Memory B cell (primary cell): ENCODE results near the gene EME2.
"Not testable (repeated sequence)": the region's sequence is repeated elsewhere in the genome, so short reads cannot be mapped to it uniquely, and the experiment has no call there.

Source experiments
- ATAC-seq: fragments of 150-1000 bp; cut with Tn5 transposase; 2 replicates; pipeline ENCODE4 v1.10.0; 2021; ENCODE audit warnings: low read depth, mild to moderate bottlenecking, moderate library complexity
- DNase-seq, 2 donors: peaks; one replicate each; pipeline ENCODE4 v3.0.0; 2022; ENCODE audit warnings: low spot score in 2 of 2
- H3K27ac Mint-ChIP-seq: one replicate; pipeline ENCODE4 v1.8.0; 2022; ENCODE audit warnings: mild to moderate bottlenecking, moderate library complexity, mixed read lengths
- H3K27me3 Mint-ChIP-seq: one replicate; pipeline ENCODE4 v1.8.0; 2022; ENCODE audit warnings: mixed read lengths
- H3K36me3 Mint-ChIP-seq: one replicate; pipeline ENCODE4 v1.8.0; 2022; ENCODE audit warnings: mild to moderate bottlenecking, mixed read lengths
- H3K4me1 Mint-ChIP-seq: one replicate; pipeline ENCODE4 v1.8.0; 2022; ENCODE audit warnings: mixed read lengths
- H3K4me3 Mint-ChIP-seq: one replicate; pipeline ENCODE4 v1.8.0; 2022; ENCODE audit warnings: mild to moderate bottlenecking, moderate library complexity, mixed read lengths
- H3K9me3 Mint-ChIP-seq: one replicate; pipeline ENCODE4 v1.8.0; 2022; ENCODE audit warnings: mixed read lengths

The EME2 gene

GRCh38 chr16:1791943-1792812 is 19.6 kb downstream of the EME2 start:
- ATAC-seq (no peak), DNase-seq (no peak)
- peaks cover 6% of the 10 kb centered on the region for H3K36me3 Mint-ChIP-seq
- H3K4me3 Mint-ChIP-seq = no peak overlapping the region
- no peak overlapping the region for H3K27ac Mint-ChIP-seq
- H3K27me3 Mint-ChIP-seq = no peaks in the 10 kb centered on the region
- H3K9me3 Mint-ChIP-seq = peaks cover 2% of the 10 kb centered on the region
- peaks cover 2% of the 10 kb centered on the region for H3K4me1 Mint-ChIP-seq

GRCh38 chr16:1792836-1793577 is 20.4 kb downstream of the EME2 start:
- Mint-ChIP-seq H3K27ac (no peak overlapping the region), H3K4me3 (no peak overlapping the region), H3K27me3 (no peaks in the 10 kb centered on the region), H3K4me1 (peaks cover 2% of the 10 kb centered on the region), H3K36me3 (peaks cover 6% of the 10 kb centered on the region), H3K9me3 (peaks cover 3% of the 10 kb centered on the region)
- ATAC-seq = no peak
- no peak for DNase-seq

GRCh38 chr16:1793578-1794220 is 21.1 kb downstream of the EME2 start, which contains the start of gene IGFALS:
Gene IGFALS (minus strand): TSS chr16:1793705. CDS start chr16:1793652, 53 bp downstream.
- Mint-ChIP-seq H3K4me3 (no peak within 1 kb of the TSS), H3K27me3 (no peaks in the 10 kb centered on the region), H3K27ac (no peak within 1 kb of the TSS), H3K36me3 (peaks cover 6% of the 10 kb centered on the region), H3K4me1 (peaks cover 2% of the 10 kb centered on the region), H3K9me3 (peaks cover 3% of the 10 kb centered on the region)
- ATAC-seq = no peak
- no peak for DNase-seq

GRCh38 chr16:1794221-1794871 is 21.7 kb downstream of the EME2 start:
- Mint-ChIP-seq H3K36me3 (peaks cover 4% of the 10 kb centered on the region), H3K27ac (no peak overlapping the region), H3K4me3 (no peak overlapping the region), H3K4me1 (no peaks in the 10 kb centered on the region), H3K27me3 (no peaks in the 10 kb centered on the region), H3K9me3 (peaks cover 7% of the 10 kb centered on the region)
- ATAC-seq (no peak), DNase-seq (no peak)

GRCh38 chr16:1794908-1795666 is 22.5 kb downstream of the EME2 start:
- H3K27me3 Mint-ChIP-seq = no peaks in the 10 kb centered on the region
- H3K4me3 Mint-ChIP-seq = no peak overlapping the region
- H3K36me3 Mint-ChIP-seq = peaks cover 8% of the 10 kb centered on the region
- peaks cover 7% of the 10 kb centered on the region for H3K9me3 Mint-ChIP-seq
- H3K27ac Mint-ChIP-seq = no peak overlapping the region
- DNase-seq (no peak), ATAC-seq (no peak)
- H3K4me1 Mint-ChIP-seq = no peaks in the 10 kb centered on the region

GRCh38 chr16:1799263-1799662 is 26.7 kb downstream of the EME2 start:
- not testable (repeated sequence) for H3K9me3 Mint-ChIP-seq, DNase-seq, H3K4me1 Mint-ChIP-seq, ATAC-seq, H3K27ac Mint-ChIP-seq, H3K4me3 Mint-ChIP-seq, H3K27me3 Mint-ChIP-seq
- peaks cover 11% of the 10 kb centered on the region for H3K36me3 Mint-ChIP-seq

GRCh38 chr16:1800701-1801100 is 28.1 kb downstream of the EME2 start:
- no peak overlapping the region for H3K27ac Mint-ChIP-seq
- H3K9me3 Mint-ChIP-seq = peaks cover 9% of the 10 kb centered on the region
- no peak for ATAC-seq
- H3K36me3 Mint-ChIP-seq = peaks cover 15% of the 10 kb centered on the region
- H3K27me3 Mint-ChIP-seq = no peaks in the 10 kb centered on the region
- peaks cover 2% of the 10 kb centered on the region for H3K4me1 Mint-ChIP-seq
- H3K4me3 Mint-ChIP-seq = no peak overlapping the region
- DNase-seq = no peak

- ATAC-seq = no peak
- Mint-ChIP-seq H3K4me3 (no peak overlapping the region), H3K27ac (no peak overlapping the region), H3K9me3 (no peaks in the 10 kb centered on the region), H3K27me3 (no peaks in the 10 kb centered on the region), H3K36me3 (peaks cover 15% of the 10 kb centered on the region), H3K4me1 (no peaks in the 10 kb centered on the region)
- no peak for DNase-seq
These were observed 35.0 kb downstream of the EME2 start for GRCh38 chr16:1807626-1808025.

- Mint-ChIP-seq H3K4me3 (no peak overlapping the region), H3K4me1 (peaks cover 4% of the 10 kb centered on the region), H3K27me3 (no peaks in the 10 kb centered on the region), H3K9me3 (no peaks in the 10 kb centered on the region), H3K36me3 (peaks cover 19% of the 10 kb centered on the region), H3K27ac (no peak overlapping the region)
- no peak for DNase-seq
- no peak for ATAC-seq
These were observed 36.1 kb downstream of the EME2 start for GRCh38 chr16:1808691-1809090.

GRCh38 chr16:1809281-1809801 is 36.7 kb downstream of the EME2 start:
- Mint-ChIP-seq H3K4me3 (no peak overlapping the region), H3K27ac (no peak overlapping the region), H3K36me3 (peaks cover 19% of the 10 kb centered on the region), H3K27me3 (no peaks in the 10 kb centered on the region), H3K9me3 (no peaks in the 10 kb centered on the region), H3K4me1 (peaks cover 4% of the 10 kb centered on the region)
- DNase-seq = no peak
- ATAC-seq = no peak

- no peak overlapping the region for H3K4me3 Mint-ChIP-seq
- H3K4me1 Mint-ChIP-seq = peaks cover 4% of the 10 kb centered on the region
- H3K27me3 Mint-ChIP-seq = no peaks in the 10 kb centered on the region
- DNase-seq = no peak
- H3K9me3 Mint-ChIP-seq = no peaks in the 10 kb centered on the region
- no peak for ATAC-seq
- H3K36me3 Mint-ChIP-seq = peaks cover 21% of the 10 kb centered on the region
- no peak overlapping the region for H3K27ac Mint-ChIP-seq
These were observed 37.5 kb downstream of the EME2 start for GRCh38 chr16:1810106-1810505.

GRCh38 chr16:1810536-1810935 is 37.9 kb downstream of the EME2 start:
- H3K4me1 Mint-ChIP-seq = peaks cover 4% of the 10 kb centered on the region
- H3K27ac Mint-ChIP-seq = no peak overlapping the region
- no peaks in the 10 kb centered on the region for H3K9me3 Mint-ChIP-seq
- no peak overlapping the region for H3K4me3 Mint-ChIP-seq
- DNase-seq (no peak), ATAC-seq (no peak)
- peaks cover 23% of the 10 kb centered on the region for H3K36me3 Mint-ChIP-seq
- no peaks in the 10 kb centered on the region for H3K27me3 Mint-ChIP-seq

GRCh38 chr16:1812732-1813163 is 40.1 kb downstream of the EME2 start:
- peaks cover 4% of the 10 kb centered on the region for H3K4me1 Mint-ChIP-seq
- no peak overlapping the region for H3K27ac Mint-ChIP-seq
- ATAC-seq = no peak
- H3K9me3 Mint-ChIP-seq = no peaks in the 10 kb centered on the region
- no peaks in the 10 kb centered on the region for H3K27me3 Mint-ChIP-seq
- no peak for DNase-seq
- H3K36me3 Mint-ChIP-seq = peaks cover 16% of the 10 kb centered on the region
- no peak overlapping the region for H3K4me3 Mint-ChIP-seq
